ENCODE results near the gene IL21R. TPM values are rescaled to one million over a fixed set of nuclear protein-coding genes. Genes with fewer than 3 reads are reported as not detected.
"Not testable (repeated sequence)": the region's sequence is repeated elsewhere in the genome, so short reads cannot be mapped to it uniquely, and the experiment has no call there.

Gene IL21R
- total and polyA plus RNA-seq, 2 donors (not counting 3 experiments of a cell fraction or from before 2014, with no cell fraction given) = 0.03 TPM; not detected in 1

DNA sequence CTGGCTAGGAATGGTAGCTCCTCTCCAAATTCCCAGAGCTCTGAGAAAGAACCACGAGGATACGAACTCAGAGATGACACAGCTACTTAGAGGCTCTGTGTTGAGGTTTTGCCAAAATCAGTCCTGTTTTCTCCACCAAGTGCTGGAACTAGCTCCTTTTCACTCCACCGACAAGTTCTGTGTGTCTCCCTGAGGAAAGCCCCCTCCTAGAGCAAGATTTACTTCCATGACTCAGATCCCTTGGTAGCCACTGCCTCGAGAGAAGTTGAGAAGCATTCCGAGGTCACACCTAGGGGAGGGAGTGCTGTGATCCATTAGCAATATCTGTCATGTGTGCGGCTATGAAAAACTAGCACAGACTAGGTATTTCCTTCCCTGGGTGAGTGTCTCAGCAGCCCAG, 30.6 kb downstream of the IL21R start:
- dilution Hi-C loops (cut with MboI; ENCODE audit: extremely low pct_ligation_motif_present, low sequenced_read_pairs) (no loop called here), intact Hi-C loops (cut with micrococcal nuclease) (no loop called here)
- Histone ChIP-seq H3K27ac (ENCODE audit: insufficient read depth, low read depth, low read length) (no peak overlapping the region), H3K27me3 (ENCODE audit: control insufficient read depth in 2 of 2, insufficient read depth in 2 of 2, low read length in 2 of 2) (no peaks in the 10 kb centered on the region), H3K9me3 (replicated peaks; ENCODE audit: control insufficient read depth, insufficient read depth, low read length) (no peaks in the 10 kb centered on the region), H3K4me2 (ENCODE audit: insufficient read depth, low read length) (no peak overlapping the region), H3K36me3 (ENCODE audit: control insufficient read depth in 2 of 2, extremely low read depth in 1 of 2, insufficient read depth in 2 of 2, low read length in 2 of 2) (no peaks in the 10 kb centered on the region), H4K20me1 (replicated peaks; ENCODE audit: control insufficient read depth, extremely low read depth, insufficient read depth, low read length) (no peaks in the 10 kb centered on the region), H2AFZ (ENCODE audit: low read depth, low read length) (no peak overlapping the region), H3K9ac (replicated peaks; ENCODE audit: extremely low read depth, insufficient read depth, low read length) (no peak overlapping the region), H3K4me3 (replicated peaks in 1 of 3; ENCODE audit: insufficient read depth in 1 of 3, low read depth in 1 of 3, low read length in 3 of 3) (no peak overlapping the region), H3K4me1 (ENCODE audit: control insufficient read depth, extremely low read depth, insufficient read depth, low read length) (no peaks in the 10 kb centered on the region), H3K79me2 (ENCODE audit: control insufficient read depth, insufficient read depth, low read length) (no peaks in the 10 kb centered on the region), H3K9me1 (replicated peaks; ENCODE audit: control insufficient read depth, extremely low read depth, insufficient read depth, low read length) (no peaks in the 10 kb centered on the region)
- CTCF ChIA-PET = no interaction called here
- TF ChIP-seq EZH2 (IDR thresholded peaks at IDR 0.05; ENCODE audit: borderline replicate concordance, low read depth, low read length, severe bottlenecking) (no peak), JUN (IDR thresholded peaks at IDR 0.05; ENCODE audit: borderline replicate concordance, insufficient read depth, insufficient read length, low read depth) (no peak), POLR2A (IDR thresholded peaks at IDR 0.05; ENCODE audit: low read depth, low read length) (no peak), GATA2 (IDR thresholded peaks at IDR 0.05; ENCODE audit: insufficient read depth, insufficient read length, low read depth, low read length) (no peak), POLR2AphosphoS5 (IDR thresholded peaks at IDR 0.05; ENCODE audit: insufficient read depth, low read depth, low read length) (no peak), FOS (IDR thresholded peaks at IDR 0.05; ENCODE audit: borderline replicate concordance, insufficient read depth, low read length) (no peak), MYC (IDR thresholded peaks at IDR 0.05; ENCODE audit: low read depth, low read length) (no peak)
- TF ChIP-seq, protein P1, sequence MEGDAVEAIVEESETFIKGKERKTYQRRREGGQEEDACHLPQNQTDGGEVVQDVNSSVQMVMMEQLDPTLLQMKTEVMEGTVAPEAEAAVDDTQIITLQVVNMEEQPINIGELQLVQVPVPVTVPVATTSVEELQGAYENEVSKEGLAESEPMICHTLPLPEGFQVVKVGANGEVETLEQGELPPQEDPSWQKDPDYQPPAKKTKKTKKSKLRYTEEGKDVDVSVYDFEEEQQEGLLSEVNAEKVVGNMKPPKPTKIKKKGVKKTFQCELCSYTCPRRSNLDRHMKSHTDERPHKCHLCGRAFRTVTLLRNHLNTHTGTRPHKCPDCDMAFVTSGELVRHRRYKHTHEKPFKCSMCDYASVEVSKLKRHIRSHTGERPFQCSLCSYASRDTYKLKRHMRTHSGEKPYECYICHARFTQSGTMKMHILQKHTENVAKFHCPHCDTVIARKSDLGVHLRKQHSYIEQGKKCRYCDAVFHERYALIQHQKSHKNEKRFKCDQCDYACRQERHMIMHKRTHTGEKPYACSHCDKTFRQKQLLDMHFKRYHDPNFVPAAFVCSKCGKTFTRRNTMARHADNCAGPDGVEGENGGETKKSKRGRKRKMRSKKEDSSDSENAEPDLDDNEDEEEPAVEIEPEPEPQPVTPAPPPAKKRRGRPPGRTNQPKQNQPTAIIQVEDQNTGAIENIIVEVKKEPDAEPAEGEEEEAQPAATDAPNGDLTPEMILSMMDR (IDR thresholded peaks at IDR 0.05; ENCODE audit: extremely low read depth in 1 of 2, insufficient read depth in 1 of 2, low read depth in 1 of 2, low read length in 2 of 2) = no peak
- TF ChIP-seq, protein P2, sequence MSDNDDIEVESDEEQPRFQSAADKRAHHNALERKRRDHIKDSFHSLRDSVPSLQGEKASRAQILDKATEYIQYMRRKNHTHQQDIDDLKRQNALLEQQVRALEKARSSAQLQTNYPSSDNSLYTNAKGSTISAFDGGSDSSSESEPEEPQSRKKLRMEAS (IDR thresholded peaks at IDR 0.05; ENCODE audit: insufficient read depth, insufficient read length) = no peak
- POLR2A ChIA-PET = no interaction called here
- FAIRE-seq (no peak), DNase-seq (ENCODE audit: low read depth, low spot score) (no peak)
- no TSS peak for BruUV-seq (replicated peaks)

DNA sequence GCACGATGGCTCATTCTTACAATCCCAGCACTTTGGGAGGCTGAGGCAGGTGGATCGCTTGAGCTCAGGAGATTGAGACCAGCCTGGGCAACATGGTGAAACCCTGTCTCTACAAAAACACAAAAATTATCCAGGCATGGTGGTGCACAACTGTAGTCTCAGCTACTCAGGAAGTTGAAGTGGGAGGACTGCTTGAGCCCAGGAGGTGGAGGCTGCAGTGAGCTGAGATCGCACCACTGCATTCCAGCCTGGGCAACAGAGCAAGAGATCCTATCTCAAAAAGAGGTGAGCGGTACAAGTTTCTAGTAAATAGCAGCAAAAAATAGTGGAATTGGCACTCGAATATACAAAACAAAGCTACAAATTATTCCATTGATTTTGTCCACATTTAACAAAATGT, 31.2 kb downstream of the IL21R start:
- BruUV-seq (replicated peaks); H2AFZ ChIP-seq (ENCODE audit: low read depth, low read length); H3K9me3 ChIP-seq (replicated peaks; ENCODE audit: control insufficient read depth, insufficient read depth, low read length); H3K27me3 ChIP-seq (ENCODE audit: control insufficient read depth in 2 of 2, insufficient read depth in 2 of 2, low read length in 2 of 2); H3K27ac ChIP-seq (ENCODE audit: insufficient read depth, low read depth, low read length); intact Hi-C loops (cut with micrococcal nuclease); H3K4me3 ChIP-seq (replicated peaks in 1 of 3; ENCODE audit: insufficient read depth in 1 of 3, low read depth in 1 of 3, low read length in 3 of 3); H4K20me1 ChIP-seq (replicated peaks; ENCODE audit: control insufficient read depth, extremely low read depth, insufficient read depth, low read length); POLR2A ChIA-PET; H3K9me1 ChIP-seq (replicated peaks; ENCODE audit: control insufficient read depth, extremely low read depth, insufficient read depth, low read length); dilution Hi-C loops (cut with MboI; ENCODE audit: extremely low pct_ligation_motif_present, low sequenced_read_pairs); FAIRE-seq; H3K4me1 ChIP-seq (ENCODE audit: control insufficient read depth, extremely low read depth, insufficient read depth, low read length); H3K36me3 ChIP-seq (ENCODE audit: control insufficient read depth in 2 of 2, extremely low read depth in 1 of 2, insufficient read depth in 2 of 2, low read length in 2 of 2); DNase-seq (ENCODE audit: low read depth, low spot score); H3K4me2 ChIP-seq (ENCODE audit: insufficient read depth, low read length); H3K9ac ChIP-seq (replicated peaks; ENCODE audit: extremely low read depth, insufficient read depth, low read length); H3K79me2 ChIP-seq (ENCODE audit: control insufficient read depth, insufficient read depth, low read length): not testable (repeated sequence)
- CTCF ChIA-PET = interaction anchor here (1.1 kb wide), 1 partner anchor 262 kb away, joined by 3 read pairs; no protein-coding TSS in a partner anchor
